Esophagus squamous epithelium (tissue), 5 donors: ENCODE results near the gene SPATS2L. TPM values are rescaled to one million over a fixed set of nuclear protein-coding genes. Genes with fewer than 3 reads are reported as not detected.

ENCODE experiments used
- DNase-seq: peaks from one replicate; lab custom pipeline; 2025; lab: John Stamatoyannopoulos, UW
- H3K27ac ChIP-seq, 4 donors: fragments of 200-600 bp; sonication (generic); one replicate each; pipeline ENCODE4 v1.5.1; 2016 to 2019; ENCODE audit warnings: mild to moderate bottlenecking in 1 of 4
- H3K27me3 ChIP-seq, 4 donors: fragments of 200-600 bp; sonication (generic); 1 replicate in 3 of 4; 2 replicates in 1 of 4; pipeline versions ENCODE4 v1.5.1 to v1.6.0; 2017 to 2021; ENCODE audit warnings: antibody characterized with exemption in 1 of 4
- H3K36me3 ChIP-seq, 3 donors: fragments of 200-600 bp; sonication (generic); one replicate each; pipeline ENCODE4 v1.5.1; 2016 to 2019
- H3K4me1 ChIP-seq, 3 donors: fragments of 200-600 bp; sonication (generic); one replicate each; pipeline ENCODE4 v1.5.1; 2017 to 2019
- H3K4me3 ChIP-seq, 4 donors: fragments of 200-600 bp; sonication (generic); 1 replicate in 3 of 4; 2 replicates in 1 of 4; pipeline ENCODE4 v1.5.1; 2016 to 2019; ENCODE audit warnings: mild to moderate bottlenecking in 2 of 4, moderate library complexity in 1 of 4
- H3K9me3 ChIP-seq, 3 donors: fragments of 200-600 bp; sonication (generic); one replicate each; pipeline ENCODE4 v1.5.1; 2016 to 2019
- CTCF ChIP-seq, 6 experiments: fragments of 450-650 bp in 4 of 6; fragments of 200-600 bp in 2 of 6; sonication (generic) in 2 of 6; IDR thresholded peaks; one replicate each; pipeline ENCODE4 v1.5.1; 2016 to 2019; ENCODE audit warnings: antibody characterized with exemption in 6 of 6, mild to moderate bottlenecking in 4 of 6, moderate library complexity in 4 of 6
- POLR2A ChIP-seq, 4 donors: fragments of 450-650 bp; IDR thresholded peaks; one replicate each; pipeline ENCODE4 v1.6.1; 2017; ENCODE audit warnings: antibody characterized with exemption in 4 of 4, mild to moderate bottlenecking in 4 of 4, moderate library complexity in 3 of 4
- WGBS, 2 donors: methylation state at CpG; one replicate each; pipeline ENCODE4 v1.1.5; 2018; 5-methylcytosine and 5-hydroxymethylcytosine counted together
- intact Hi-C: fragments of 100-400 bp; cut with DNase I; formaldehyde crosslinking; loops from one replicate; pipeline ENCODE4 v1.15.0; 2022
- total RNA-seq, 4 donors: library from RNA; depleted of rRNA; stranded (reverse); fragments of >200 nt; gene quantifications; one replicate each; pipeline ENCODE4 v1.1.0, GENCODE V29; 2016
- donor health status: DM: yes; HTN: yes; CAD: no.

The SPATS2L gene
- total RNA-seq, 4 donors from 2014 or later: 53.2 to 91.9 (median 68.3) TPM

- WGBS, 2 donors: 91 to 93% methylated on average over 4 of the region's 4 CpGs
- intact Hi-C loops: no loop called here
- Histone ChIP-seq H3K27me3 (no peaks in the 10 kb centered on the region), H3K27ac (no peak overlapping the region), H3K4me3 (no peak overlapping the region), H3K4me1 (peaks cover 0 to 45% (median 20%) of the 10 kb centered on the region in 3 donors), H3K9me3 (no peaks in the 10 kb centered on the region), H3K36me3 (peaks cover 0 to 12% (median 0%) of the 10 kb centered on the region in 3 donors)
- no peak for TF ChIP-seq POLR2A (IDR thresholded peaks at IDR 0.05)
- DNase-seq: no peak
Measured at GRCh38 chr2:200404615-200405014, 98.1 kb downstream of the SPATS2L start.

- H3K4me3 ChIP-seq: no peak overlapping the region
- no peaks in the 10 kb centered on the region for H3K9me3 ChIP-seq
- TF ChIP-seq CTCF (IDR thresholded peaks at IDR 0.05): no peak
- TF ChIP-seq POLR2A (IDR thresholded peaks at IDR 0.05): no peak
- intact Hi-C loops: no loop called here
- no peaks in the 10 kb centered on the region for H3K27me3 ChIP-seq
- peaks cover 0 to 12% (median 0%) of the 10 kb centered on the region in 3 donors for H3K36me3 ChIP-seq
- H3K27ac ChIP-seq: peak overlapping the region; percentile 44 to 77 (median 63)
- peaks cover 0 to 45% (median 20%) of the 10 kb centered on the region in 3 donors for H3K4me1 ChIP-seq
- 0 to 9% methylated on average over 1 of the region's 1 CpG for WGBS, 2 donors
- DNase-seq: no peak
Measured at GRCh38 chr2:200405599-200406298, 99.3 kb downstream of the SPATS2L start.

GRCh38 chr2:200406379-200406778 is 99.9 kb downstream of the SPATS2L start:
- intact Hi-C loops: no loop called here
- Histone ChIP-seq H3K27ac (peak overlapping the region; percentile 30 to 77 (median 45)), H3K4me3 (no peak overlapping the region), H3K27me3 (no peaks in the 10 kb centered on the region), H3K4me1 (peaks cover 0 to 45% (median 20%) of the 10 kb centered on the region in 3 donors), H3K9me3 (no peaks in the 10 kb centered on the region), H3K36me3 (peaks cover 0 to 12% (median 0%) of the 10 kb centered on the region in 3 donors)
- WGBS, 2 donors: 15% methylated on average over 2 of the region's 2 CpGs
- TF ChIP-seq CTCF (IDR thresholded peaks at IDR 0.05) (no peak), POLR2A (IDR thresholded peaks at IDR 0.05) (no peak)
- no peak for DNase-seq

- intact Hi-C loops: no loop called here
- Histone ChIP-seq H3K27ac (no peak overlapping the region), H3K9me3 (no peaks in the 10 kb centered on the region), H3K4me1 (peaks cover 0 to 45% (median 20%) of the 10 kb centered on the region in 3 donors), H3K36me3 (peaks cover 0 to 18% (median 0%) of the 10 kb centered on the region in 3 donors), H3K4me3 (no peak overlapping the region), H3K27me3 (no peaks in the 10 kb centered on the region)
- DNase-seq: no peak
- TF ChIP-seq CTCF (IDR thresholded peaks at IDR 0.05): no peak
- 75 to 85% methylated on average over 17 to 19 of the region's 19 CpGs for WGBS, 2 donors
Measured at GRCh38 chr2:200408428-200409316, 102.2 kb downstream of the SPATS2L start.

- Histone ChIP-seq H3K9me3 (no peaks in the 10 kb centered on the region), H3K27me3 (no peaks in the 10 kb centered on the region), H3K4me1 (peaks cover 0 to 30% (median under 1%) of the 10 kb centered on the region in 3 donors), H3K4me3 (no peak overlapping the region), H3K36me3 (peaks cover 0 to 23% (median 0%) of the 10 kb centered on the region in 3 donors), H3K27ac (no peak overlapping the region)
- TF ChIP-seq CTCF (IDR thresholded peaks at IDR 0.05): no peak
- no peak for TF ChIP-seq POLR2A (IDR thresholded peaks at IDR 0.05)
- DNase-seq: no peak
- intact Hi-C loops: no loop called here
Measured at GRCh38 chr2:200411831-200412230, 105.3 kb downstream of the SPATS2L start.
